Naive B cell (primary cell): ENCODE data around the gene PHF2. TPM values are rescaled to one million over a fixed set of nuclear protein-coding genes. Genes with fewer than 3 reads are reported as not detected.

Experiments
- ATAC-seq, 2 donors: fragments of 150-1000 bp; cut with Tn5 transposase; 2 replicates each; pipeline ENCODE4 v1.10.0; 2021; ENCODE audit warnings: low read depth in 2 of 2, mild to moderate bottlenecking in 2 of 2, moderate library complexity in 2 of 2
- DNase-seq: peaks from one replicate; pipeline ENCODE4 v3.0.0; 2022
- H3K27ac Mint-ChIP-seq, 6 donors: one replicate each; pipeline ENCODE4 v1.8.0; 2020 to 2022; ENCODE audit warnings: mild to moderate bottlenecking in 6 of 6, mixed read lengths in 6 of 6, moderate library complexity in 5 of 6, inconsistent platforms in 2 of 6
- H3K27me3 Mint-ChIP-seq, 3 donors: one replicate each; pipeline ENCODE4 v1.8.0; 2021 to 2022; ENCODE audit warnings: mixed read lengths in 3 of 3, mild to moderate bottlenecking in 1 of 3
- H3K36me3 Mint-ChIP-seq, 2 donors: one replicate each; pipeline ENCODE4 v1.8.0; 2020 to 2022; ENCODE audit warnings: mixed read lengths in 2 of 2, inconsistent platforms in 1 of 2, mild to moderate bottlenecking in 1 of 2
- H3K4me1 Mint-ChIP-seq, 3 donors: one replicate each; pipeline ENCODE4 v1.8.0; 2020 to 2022; ENCODE audit warnings: mixed read lengths in 3 of 3, inconsistent platforms in 1 of 3, mild to moderate bottlenecking in 1 of 3, moderate library complexity in 1 of 3
- H3K4me3 Mint-ChIP-seq, 8 donors: one replicate each; pipeline ENCODE4 v1.8.0; 2020 to 2022; ENCODE audit warnings: mild to moderate bottlenecking in 8 of 8, mixed read lengths in 8 of 8, moderate library complexity in 8 of 8, inconsistent platforms in 2 of 8
- H3K9me3 Mint-ChIP-seq, 7 donors: one replicate each; pipeline ENCODE4 v1.8.0; 2020 to 2022; ENCODE audit warnings: mixed read lengths in 7 of 7, mild to moderate bottlenecking in 5 of 7, inconsistent platforms in 2 of 7, moderate library complexity in 1 of 7
- polyA plus RNA-seq, 6 donors: library from polyadenylated mRNA; unstranded; fragments of 300-500 nt; fragmentation: Illumina TruSeq; gene quantifications; one replicate each; pipeline ENCODE4 v1.2.3, GENCODE V29; 2021; ENCODE audit warnings: low read depth in 6 of 6

The PHF2 gene
- polyA plus RNA-seq, 6 donors from 2014 or later: 0.04 to 1.7 (median 1.1) TPM

GRCh38 chr9:93686127-93686879 lies 109.9 kb downstream of the PHF2 start:
- H3K27ac Mint-ChIP-seq: no peak overlapping the region
- peaks cover 0 to 17% of the 10 kb centered on the region in 2 donors for H3K36me3 Mint-ChIP-seq
- no peak overlapping the region for H3K4me3 Mint-ChIP-seq
- H3K9me3 Mint-ChIP-seq: peaks cover 3 to 42% (median 27%) of the 10 kb centered on the region in 7 donors
- H3K4me1 Mint-ChIP-seq: peaks cover 0 to 7% (median 5%) of the 10 kb centered on the region in 3 donors
- DNase-seq (no peak), ATAC-seq (no peak)
- peaks cover 11 to 42% (median 38%) of the 10 kb centered on the region in 3 donors for H3K27me3 Mint-ChIP-seq

GRCh38 chr9:93686880-93687236 lies 110.5 kb downstream of the PHF2 start:
- Mint-ChIP-seq H3K4me1 (peaks cover 0 to 5% (median 4%) of the 10 kb centered on the region in 3 donors), H3K4me3 (no peak overlapping the region), H3K9me3 (peaks cover 3 to 44% (median 27%) of the 10 kb centered on the region in 7 donors), H3K27ac (no peak overlapping the region), H3K36me3 (peaks cover 0 to 19% of the 10 kb centered on the region in 2 donors), H3K27me3 (peaks cover 11 to 43% (median 40%) of the 10 kb centered on the region in 3 donors)
- DNase-seq (no peak), ATAC-seq (no peak)

GRCh38 chr9:93690618-93691017 lies 114.2 kb downstream of the PHF2 start:
- DNase-seq (no peak), ATAC-seq (no peak)
- H3K36me3 Mint-ChIP-seq: peaks cover 0 to 19% of the 10 kb centered on the region in 2 donors
- H3K4me3 Mint-ChIP-seq: no peak overlapping the region
- no peaks in the 10 kb centered on the region for H3K4me1 Mint-ChIP-seq
- H3K27me3 Mint-ChIP-seq: peaks cover 8 to 34% (median 34%) of the 10 kb centered on the region in 3 donors
- H3K9me3 Mint-ChIP-seq: peaks cover 3 to 50% (median 32%) of the 10 kb centered on the region in 7 donors
- H3K27ac Mint-ChIP-seq: no peak overlapping the region

GRCh38 chr9:93693129-93693528 lies 116.7 kb downstream of the PHF2 start:
- H3K27ac Mint-ChIP-seq: no peak overlapping the region
- H3K27me3 Mint-ChIP-seq: peaks cover 8 to 32% (median 24%) of the 10 kb centered on the region in 3 donors
- peaks cover 0 to 11% of the 10 kb centered on the region in 2 donors for H3K36me3 Mint-ChIP-seq
- no peak for DNase-seq
- no peak overlapping the region for H3K4me3 Mint-ChIP-seq
- H3K9me3 Mint-ChIP-seq: peaks cover 3 to 51% (median 31%) of the 10 kb centered on the region in 7 donors
- ATAC-seq: no peak
- H3K4me1 Mint-ChIP-seq: no peaks in the 10 kb centered on the region

- H3K4me1 Mint-ChIP-seq: peaks cover 0 to 5% (median 4%) of the 10 kb centered on the region in 3 donors
- DNase-seq: no peak
Measured at GRCh38 chr9:93697352-93698139, 121.2 kb downstream of the PHF2 start.

GRCh38 chr9:93698140-93698908 lies 121.9 kb downstream of the PHF2 start:
- Mint-ChIP-seq H3K27me3 (peaks cover 8 to 18% (median 13%) of the 10 kb centered on the region in 3 donors), H3K27ac (no peak overlapping the region), H3K9me3 (peaks cover 0 to 30% (median 13%) of the 10 kb centered on the region in 7 donors), H3K36me3 (no peaks in the 10 kb centered on the region), H3K4me1 (peaks cover 0 to 5% (median 4%) of the 10 kb centered on the region in 3 donors), H3K4me3 (no peak overlapping the region)
- ATAC-seq: no peak
- no peak for DNase-seq

More at GRCh38 chr9:93697352-93698139, 121.2 kb downstream of the PHF2 start:
- H3K36me3 Mint-ChIP-seq: no peaks in the 10 kb centered on the region
- H3K9me3 Mint-ChIP-seq: peaks cover 0 to 26% (median 12%) of the 10 kb centered on the region in 7 donors
- H3K27me3 Mint-ChIP-seq: peaks cover 8 to 20% (median 13%) of the 10 kb centered on the region in 3 donors
- H3K27ac Mint-ChIP-seq: peak overlapping the region in 1 of 6 donors; percentile 49
- ATAC-seq: no peak
- H3K4me3 Mint-ChIP-seq: no peak overlapping the region

GRCh38 chr9:93699650-93700049 lies 123.3 kb downstream of the PHF2 start:
- Mint-ChIP-seq H3K9me3 (peaks cover 0 to 39% (median 22%) of the 10 kb centered on the region in 7 donors), H3K27me3 (peaks cover 0 to 12% (median 7%) of the 10 kb centered on the region in 3 donors), H3K4me3 (no peak overlapping the region), H3K36me3 (no peaks in the 10 kb centered on the region), H3K27ac (no peak overlapping the region), H3K4me1 (peaks cover 0 to 5% (median 4%) of the 10 kb centered on the region in 3 donors)
- DNase-seq (no peak), ATAC-seq (no peak)

- Mint-ChIP-seq H3K36me3 (no peaks in the 10 kb centered on the region), H3K4me1 (peaks cover 0 to 5% (median 4%) of the 10 kb centered on the region in 3 donors), H3K9me3 (peaks cover 0 to 41% (median 27%) of the 10 kb centered on the region in 7 donors), H3K27me3 (peaks cover 0 to 9% (median 0%) of the 10 kb centered on the region in 3 donors), H3K27ac (peak overlapping the region in 1 of 6 donors; percentile 47), H3K4me3 (peak overlapping the region in 1 of 8 donors; percentile 9)
- no peak for DNase-seq
- no peak for ATAC-seq
Measured at GRCh38 chr9:93701494-93702218, 125.3 kb downstream of the PHF2 start.

GRCh38 chr9:93702261-93702660 lies 125.9 kb downstream of the PHF2 start:
- no peak for DNase-seq
- Mint-ChIP-seq H3K36me3 (no peaks in the 10 kb centered on the region), H3K9me3 (peaks cover 0 to 41% (median 27%) of the 10 kb centered on the region in 7 donors), H3K4me3 (no peak overlapping the region), H3K4me1 (peaks cover 0 to 5% (median 4%) of the 10 kb centered on the region in 3 donors), H3K27ac (no peak overlapping the region), H3K27me3 (peaks cover 0 to 2% (median 0%) of the 10 kb centered on the region in 3 donors)
- no peak for ATAC-seq

GRCh38 chr9:93708289-93708986 lies 132.1 kb downstream of the PHF2 start:
- peaks cover 2 to 13% (median 11%) of the 10 kb centered on the region in 3 donors for H3K27me3 Mint-ChIP-seq
- ATAC-seq (no peak), DNase-seq (no peak)
- no peak overlapping the region for H3K27ac Mint-ChIP-seq
- no peak overlapping the region for H3K4me3 Mint-ChIP-seq
- H3K36me3 Mint-ChIP-seq: no peaks in the 10 kb centered on the region
- no peaks in the 10 kb centered on the region for H3K4me1 Mint-ChIP-seq
- peaks cover 0 to 35% (median 15%) of the 10 kb centered on the region in 7 donors for H3K9me3 Mint-ChIP-seq

GRCh38 chr9:93708987-93709302 lies 132.6 kb downstream of the PHF2 start:
- no peak for ATAC-seq
- H3K4me1 Mint-ChIP-seq: no peaks in the 10 kb centered on the region
- DNase-seq: no peak
- peaks cover 7 to 13% (median 11%) of the 10 kb centered on the region in 3 donors for H3K27me3 Mint-ChIP-seq
- no peaks in the 10 kb centered on the region for H3K36me3 Mint-ChIP-seq
- H3K27ac Mint-ChIP-seq: no peak overlapping the region
- H3K4me3 Mint-ChIP-seq: no peak overlapping the region
- H3K9me3 Mint-ChIP-seq: peaks cover 0 to 30% (median 13%) of the 10 kb centered on the region in 7 donors
